Right cardiac atrium (tissue), 5 donors: ENCODE data around the gene IKZF2. TPM values are rescaled to one million over a fixed set of nuclear protein-coding genes. Genes with fewer than 3 reads are reported as not detected.

Source experiments
- ATAC-seq, 2 donors: fragments of 200-7000 bp; cut with Tn5 transposase; one replicate each; pipeline versions ENCODE4 v1.8.0 to v1.9.1; 2020; ENCODE audit warnings: moderate library complexity in 2 of 2, mild to moderate bottlenecking in 1 of 2
- DNase-seq, 3 donors: peaks; one replicate each; pipeline ENCODE4 v3.0.0-alpha.2; 2020
- H3K27ac ChIP-seq: one replicate; pipeline ENCODE4 v1.5.1; 2013; ENCODE audit warnings: mild to moderate bottlenecking, low read length, control low read depth, moderate library complexity
- H3K27me3 ChIP-seq: one replicate; pipeline ENCODE4 v1.6.1; 2013; ENCODE audit not compliant: control insufficient read depth, insufficient read depth
- H3K4me1 ChIP-seq: one replicate; pipeline ENCODE4 v1.6.1; 2013; ENCODE audit warnings: low read length; ENCODE audit not compliant: control insufficient read depth, insufficient read depth
- H3K4me3 ChIP-seq: one replicate; pipeline ENCODE4 v1.5.1; 2013; ENCODE audit warnings: low read length, control low read depth
- H3K9me3 ChIP-seq: one replicate; pipeline ENCODE4 v1.6.1; 2013; ENCODE audit warnings: low read length; ENCODE audit not compliant: control insufficient read depth
- WGBS: extraction: QIAGEN DNeasy Blood & Tissue Kit; methylation state at CpG from one replicate; pipeline ENCODE4 v1.1.7; 2013; 5-methylcytosine and 5-hydroxymethylcytosine counted together
- intact Hi-C, 4 donors: fragments of 100-400 bp; cut with DNase I; formaldehyde crosslinking; loops; one replicate each; pipeline versions ENCODE4 v1.11.0 to v1.14.0; 2022 to 2023
- polyA plus RNA-seq: library from polyadenylated mRNA; stranded (reverse); fragments of 200-250 nt; gene quantifications from one replicate; pipeline ENCODE4 v1.2.3, GENCODE V29; 2013
- total RNA-seq, 4 donors: library from RNA; stranded (reverse); fragmentation: NEBNext Ultra II Directional; extraction: Animal tissue kit (Norgen Biotek cat#: 25700); gene quantifications; one replicate each; pipeline ENCODE4 v1.2.1, GENCODE V29; 2021
- donor health status: healthy with polysubstance abuse.
- donor health status: DM: no; HTN: yes; CAD: no.
- donor health status: DM: no; HTN: no; CAD: no.
- donor health status: DM: no; HTN: yes; CAD: no; lungs with severe emphysema.
- donor health status: DM: yes; HTN: yes; CAD: no.

The IKZF2 gene
- total and polyA plus RNA-seq, 5 donors, result 1.0 to 8.1 (median 6.1) TPM

DNA sequence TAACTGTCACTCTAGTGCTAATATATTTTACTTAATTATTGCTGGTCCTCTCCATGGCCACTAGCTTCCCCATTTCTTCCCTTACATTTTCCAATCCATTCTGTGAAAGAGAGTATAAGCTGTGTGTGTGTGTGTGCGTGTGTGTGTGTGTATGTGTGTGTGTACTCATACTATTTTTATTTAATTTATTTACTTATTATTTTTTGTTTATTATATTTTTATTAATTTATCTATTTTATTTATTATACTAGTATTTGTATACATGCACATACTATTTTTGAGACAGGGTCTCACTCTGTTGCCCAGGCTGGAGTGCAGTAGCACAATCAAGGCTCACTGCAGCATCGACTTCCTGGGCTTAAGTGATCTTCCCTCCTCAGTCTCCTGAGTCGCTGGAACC is 59.6 kb downstream of the IKZF2 start:
- DNase-seq (no peak), ATAC-seq (no peak)
- no peaks in the 10 kb centered on the region for H3K27me3 ChIP-seq
- no peaks in the 10 kb centered on the region for H3K9me3 ChIP-seq
- H3K27ac ChIP-seq, result no peak overlapping the region
- intact Hi-C loops, result no loop called here
- H3K4me1 ChIP-seq, result no peaks in the 10 kb centered on the region
- H3K4me3 ChIP-seq, result no peak overlapping the region
- 91% methylated on average over 3 of the region's 3 CpGs for WGBS

DNA sequence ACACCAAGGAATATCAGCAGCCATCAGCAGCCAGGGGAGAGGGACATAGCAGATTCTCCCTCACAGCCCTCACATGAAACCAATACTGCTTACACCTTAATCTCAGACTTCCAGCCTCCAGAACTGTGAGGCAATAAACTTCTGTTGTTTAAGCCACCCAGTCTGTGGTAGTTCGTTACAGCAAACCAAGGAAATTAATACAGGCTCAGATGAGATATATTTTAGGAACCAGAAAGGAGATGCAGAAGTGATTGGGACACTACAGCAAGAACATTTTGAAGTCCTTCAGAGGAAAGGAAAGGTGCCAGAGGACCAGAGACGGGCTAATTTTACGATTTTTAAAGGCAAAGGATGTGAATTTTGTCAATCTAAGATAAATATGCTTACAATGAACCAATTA is 60.6 kb downstream of the IKZF2 start:
- ATAC-seq, result no peak
- intact Hi-C loops, result no loop called here
- no peaks in the 10 kb centered on the region for H3K27me3 ChIP-seq

DNA sequence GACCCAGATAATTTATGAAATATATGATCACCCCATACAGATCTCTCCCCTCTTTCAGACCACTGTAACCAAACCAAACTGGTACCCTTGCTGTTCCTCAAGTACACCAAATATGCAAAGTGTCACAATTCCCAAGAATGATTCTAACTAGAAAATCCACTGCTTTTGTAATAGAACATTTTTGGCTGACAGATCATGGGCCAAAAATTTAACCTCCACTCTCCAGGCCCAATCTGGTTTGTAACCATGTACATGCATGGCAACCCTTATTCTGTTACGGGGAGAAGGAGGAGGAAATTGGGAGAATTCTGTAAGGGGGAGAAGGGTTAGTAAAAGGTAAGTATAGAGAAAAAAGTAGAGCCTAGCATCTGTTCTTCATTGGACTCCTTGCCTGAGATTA is 62.0 kb downstream of the IKZF2 start:
- ATAC-seq (no peak), DNase-seq (no peak)
- Histone ChIP-seq H3K4me1 (peaks cover 1% of the 10 kb centered on the region), H3K4me3 (no peak overlapping the region), H3K9me3 (no peaks in the 10 kb centered on the region), H3K27ac (no peak overlapping the region), H3K27me3 (no peaks in the 10 kb centered on the region)
- WGBS, result 91% methylated on average over 1 of the region's 1 CpG
- intact Hi-C loops, result no loop called here

More for the DNA sequence above, 60.6 kb downstream of the IKZF2 start:
- no peaks in the 10 kb centered on the region for H3K9me3 ChIP-seq
- WGBS, result 67% methylated on average over 3 of the region's 3 CpGs
- no peak overlapping the region for H3K27ac ChIP-seq
- H3K4me3 ChIP-seq, result no peak overlapping the region
- no peak for DNase-seq
- H3K4me1 ChIP-seq, result no peaks in the 10 kb centered on the region

DNA sequence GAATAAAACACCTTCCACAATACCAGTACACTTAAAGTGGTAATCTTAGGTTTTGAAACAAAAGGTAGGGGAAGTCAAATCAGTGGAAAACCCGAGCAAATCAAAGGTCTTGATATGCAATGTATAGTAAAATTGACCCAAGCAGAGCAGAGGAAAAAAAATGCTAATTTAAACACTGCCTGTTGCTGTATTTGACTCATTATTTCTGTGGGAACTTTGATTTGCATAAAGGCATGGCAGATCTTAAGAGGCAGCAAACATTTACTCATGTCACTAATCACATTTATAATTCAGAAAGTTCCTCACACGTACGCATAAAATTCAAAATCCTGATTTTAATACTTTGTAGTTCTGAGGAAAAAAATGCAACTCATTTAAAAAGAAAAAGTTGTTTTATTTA is 64.4 kb downstream of the IKZF2 start:
- DNase-seq (no peak), ATAC-seq (no peak)
- Histone ChIP-seq H3K4me1 (peaks cover 1% of the 10 kb centered on the region), H3K27me3 (no peaks in the 10 kb centered on the region), H3K4me3 (no peak overlapping the region), H3K27ac (no peak overlapping the region), H3K9me3 (no peaks in the 10 kb centered on the region)
- intact Hi-C loops, result no loop called here
- WGBS, result 81% methylated on average over 3 of the region's 3 CpGs

- intact Hi-C loops, result no loop called here
- peak; percentile 37 to 64 for ATAC-seq
- WGBS, result 17% methylated on average over 2 of the region's 2 CpGs
These were observed 64.8 kb downstream of the IKZF2 start for GRCh38 chr2:213086571-213086970.

GRCh38 chr2:213086050-213086449 is 65.4 kb downstream of the IKZF2 start:
- no peak for DNase-seq

More at GRCh38 chr2:213086571-213086970, 64.8 kb downstream of the IKZF2 start:
- Histone ChIP-seq H3K27me3 (no peaks in the 10 kb centered on the region), H3K4me1 (peaks cover 1% of the 10 kb centered on the region), H3K4me3 (no peak overlapping the region), H3K9me3 (no peaks in the 10 kb centered on the region), H3K27ac (peak overlapping the region; percentile 47)
- peak in 1 of 3 donors; percentile 24 for DNase-seq

DNA sequence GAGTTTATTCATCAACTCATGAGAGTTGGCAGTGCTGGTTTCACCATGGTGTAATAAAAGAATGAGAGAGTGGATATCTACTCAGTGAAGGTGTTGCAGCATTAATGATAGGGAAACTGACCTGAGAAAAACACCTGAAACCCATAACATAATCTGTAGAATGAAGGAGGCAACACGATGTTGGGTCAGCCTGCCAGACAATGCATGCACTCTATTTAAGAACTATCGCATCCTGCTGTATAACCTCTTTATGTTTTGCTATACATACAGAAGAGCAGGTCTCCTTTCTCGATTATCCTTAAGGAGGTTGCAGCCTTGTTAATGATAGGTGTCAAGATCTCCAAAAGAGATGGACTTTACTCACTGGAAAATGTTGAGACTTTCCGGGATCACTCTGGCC is 65.9 kb downstream of the IKZF2 start:
- DNase-seq, result no peak
- no peak overlapping the region for H3K27ac ChIP-seq
- no peaks in the 10 kb centered on the region for H3K9me3 ChIP-seq
- no peaks in the 10 kb centered on the region for H3K27me3 ChIP-seq
- H3K4me3 ChIP-seq, result no peak overlapping the region
- intact Hi-C loops, result no loop called here
- 65% methylated on average over 4 of the region's 4 CpGs for WGBS
- ATAC-seq, result no peak
- H3K4me1 ChIP-seq, result peaks cover 1% of the 10 kb centered on the region

More at GRCh38 chr2:213086050-213086449, 65.4 kb downstream of the IKZF2 start:
- H3K27ac ChIP-seq, result no peak overlapping the region
- peaks cover 1% of the 10 kb centered on the region for H3K4me1 ChIP-seq
- ATAC-seq, result no peak
- H3K4me3 ChIP-seq, result no peak overlapping the region
- no peaks in the 10 kb centered on the region for H3K27me3 ChIP-seq
- intact Hi-C loops, result no loop called here
- H3K9me3 ChIP-seq, result no peaks in the 10 kb centered on the region

GRCh38 chr2:213084261-213084660 is 67.2 kb downstream of the IKZF2 start:
- DNase-seq, result no peak
- H3K4me1 ChIP-seq, result peaks cover 1% of the 10 kb centered on the region
- intact Hi-C loops, result no loop called here
- H3K27ac ChIP-seq, result no peak overlapping the region
- no peak for ATAC-seq
- H3K27me3 ChIP-seq, result no peaks in the 10 kb centered on the region
- no peaks in the 10 kb centered on the region for H3K9me3 ChIP-seq
- H3K4me3 ChIP-seq, result no peak overlapping the region

DNA sequence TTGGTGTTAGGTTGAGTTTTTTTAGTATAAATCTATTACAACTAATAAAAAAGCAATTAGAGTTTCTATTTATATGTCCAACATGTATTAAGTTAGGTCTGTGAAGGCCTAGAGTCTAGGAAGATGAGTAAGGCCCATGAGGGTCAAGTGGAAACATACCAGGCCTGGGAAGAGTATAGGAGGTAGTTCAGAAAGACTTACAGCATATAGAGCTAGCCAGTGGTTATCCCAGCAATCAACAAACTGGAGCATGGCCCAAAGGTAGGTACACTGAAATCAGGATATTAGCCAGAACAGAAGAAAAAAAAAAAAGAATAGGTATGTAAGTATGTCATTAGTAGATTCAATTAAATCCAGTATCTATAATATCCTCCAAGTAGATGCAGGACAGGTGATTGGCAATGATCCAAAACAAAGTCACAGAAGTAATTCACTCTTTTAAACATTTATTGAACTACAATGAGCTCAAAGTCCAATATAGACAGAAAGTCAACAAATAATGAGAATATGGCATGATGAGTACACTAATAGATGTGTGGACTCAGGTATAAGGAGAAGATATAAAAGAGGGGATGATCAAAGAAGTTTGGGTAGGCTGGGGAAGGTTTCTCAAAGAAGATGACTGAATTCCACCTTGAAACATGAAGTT is 70.3 kb downstream of the IKZF2 start:
- intact Hi-C loops, result no loop called here

DNA sequence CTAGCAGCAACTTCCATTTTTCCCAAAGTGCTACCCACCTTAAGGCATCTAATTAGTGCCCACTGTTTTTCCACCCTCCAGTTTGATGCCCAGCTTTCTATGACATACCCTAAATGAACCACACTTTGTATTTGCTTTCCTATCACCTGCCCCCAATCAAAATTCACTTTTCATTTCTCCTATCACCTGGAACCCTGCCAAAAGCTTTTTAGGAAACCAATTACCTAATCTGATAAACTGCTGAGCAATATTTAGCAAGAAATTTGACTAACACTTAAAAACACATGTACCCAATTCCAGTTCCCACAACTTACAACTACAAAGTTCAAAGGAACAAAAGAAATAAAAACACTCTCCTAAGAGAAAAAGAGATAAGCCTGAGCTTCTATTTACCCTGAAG is 71.7 kb downstream of the IKZF2 start:
- ATAC-seq, result no peak
- intact Hi-C loops, result no loop called here
- H3K9me3 ChIP-seq, result no peaks in the 10 kb centered on the region

More for the DNA sequence above, 70.3 kb downstream of the IKZF2 start:
- peaks cover 1% of the 10 kb centered on the region for H3K4me1 ChIP-seq
- DNase-seq (no peak), ATAC-seq (no peak)
- no peak overlapping the region for H3K4me3 ChIP-seq
- H3K27me3 ChIP-seq, result no peaks in the 10 kb centered on the region
- no peaks in the 10 kb centered on the region for H3K9me3 ChIP-seq
- no peak overlapping the region for H3K27ac ChIP-seq

GRCh38 chr2:213078686-213079085 is 72.7 kb downstream of the IKZF2 start:
- no peak for DNase-seq
- H3K27ac ChIP-seq, result no peak overlapping the region
- 84% methylated on average over 1 of the region's 1 CpG for WGBS
- no peak overlapping the region for H3K4me3 ChIP-seq
- H3K27me3 ChIP-seq, result no peaks in the 10 kb centered on the region
- H3K4me1 ChIP-seq, result no peaks in the 10 kb centered on the region
- no peak for ATAC-seq
- intact Hi-C loops, result no loop called here
- no peaks in the 10 kb centered on the region for H3K9me3 ChIP-seq

More for the DNA sequence above, 71.7 kb downstream of the IKZF2 start:
- H3K27me3 ChIP-seq, result no peaks in the 10 kb centered on the region
- no peak overlapping the region for H3K27ac ChIP-seq
- no peak for DNase-seq
- no peak overlapping the region for H3K4me3 ChIP-seq
- H3K4me1 ChIP-seq, result no peaks in the 10 kb centered on the region

GRCh38 chr2:213069531-213069930 is 81.9 kb downstream of the IKZF2 start:
- ATAC-seq (no peak), DNase-seq (no peak)
- intact Hi-C loops, result no loop called here
- Histone ChIP-seq H3K9me3 (no peaks in the 10 kb centered on the region), H3K4me3 (no peak overlapping the region), H3K27me3 (no peaks in the 10 kb centered on the region), H3K4me1 (no peaks in the 10 kb centered on the region), H3K27ac (no peak overlapping the region)
- 79% methylated on average over 1 of the region's 1 CpG for WGBS
